ENCODE data around the gene ABLIM3.

DNA sequence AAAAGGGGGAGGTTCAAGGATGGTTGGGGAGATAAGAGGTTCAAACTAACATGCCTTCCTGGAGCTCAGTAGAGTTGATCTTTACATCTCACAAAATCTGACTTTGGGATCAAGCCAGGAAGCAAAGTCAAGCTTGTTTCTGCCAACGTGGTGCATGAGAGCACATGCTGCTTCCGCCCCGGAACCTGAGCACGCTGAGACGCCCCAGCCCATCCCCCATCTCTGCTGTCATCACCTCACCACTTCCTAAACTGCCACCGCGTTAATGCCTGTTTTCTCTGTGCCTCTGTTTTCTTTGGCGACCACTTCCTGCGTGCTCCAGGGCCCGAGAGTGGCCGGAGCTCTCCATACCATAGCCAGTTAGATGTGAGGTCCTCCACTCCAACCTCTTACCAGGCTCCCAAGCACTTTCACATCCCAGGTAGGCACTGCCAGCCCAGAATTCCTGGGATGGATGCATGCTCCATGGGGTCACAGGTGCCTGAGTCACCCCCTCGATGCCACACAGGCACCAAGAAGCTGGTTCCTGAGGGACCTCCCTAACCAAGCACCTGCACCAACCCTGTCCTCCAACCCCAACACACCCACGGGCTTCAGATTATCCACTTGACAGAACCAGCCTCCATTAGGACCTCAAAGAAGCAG is 99.2 kb downstream of the ABLIM3 start:
- TF ChIP-seq ZSCAN31 (CRISPR knock-in tag; IDR thresholded peaks at IDR 0.05; ENCODE audit: low read depth) (no peak), SAFB2 (CRISPR knock-in tag; IDR thresholded peaks at IDR 0.05; ENCODE audit: borderline replicate concordance, low read depth) (no peak), MXI1 (IDR thresholded peaks at IDR 0.05; ENCODE audit: borderline replicate concordance, low read depth, low read length) (no peak), MTF1 (CRISPR knock-in tag; IDR thresholded peaks at IDR 0.05) (no peak)
